Fibroblast of lung (primary cell): ENCODE results near the gene DNAH1. TPM values are rescaled to one million over a fixed set of nuclear protein-coding genes. Genes with fewer than 3 reads are reported as not detected.

ENCODE experiments used
- DNase-seq, 2 donors: peaks; one replicate each; pipeline versions ENCODE4 v3.0.0 to v3.0.0-alpha.2; 2010; ENCODE audit warnings: low read depth in 2 of 2
- H2AFZ ChIP-seq: 2 replicates; pipeline ENCODE4 v1.5.1; 2012; ENCODE audit warnings: low read length, control low read depth, inconsistent platforms
- H3K27ac ChIP-seq: 2 replicates; pipeline ENCODE4 v1.5.1; 2011; ENCODE audit warnings: low read length, control low read depth; ENCODE audit not compliant: insufficient read depth
- H3K27me3 ChIP-seq: 2 replicates; pipeline ENCODE4 v1.5.1; 2011; ENCODE audit warnings: mild to moderate bottlenecking, low read length; ENCODE audit not compliant: control insufficient read depth, insufficient read depth
- H3K36me3 ChIP-seq: 2 replicates; pipeline ENCODE4 v1.5.1; 2011; ENCODE audit warnings: low read length; ENCODE audit not compliant: control insufficient read depth, insufficient read depth
- H3K4me1 ChIP-seq: 2 replicates; pipeline ENCODE4 v1.5.1; 2011; ENCODE audit warnings: low read length; ENCODE audit not compliant: control insufficient read depth, insufficient read depth; ENCODE audit errors: extremely low read depth
- H3K4me2 ChIP-seq: 2 replicates; pipeline ENCODE4 v1.5.1; 2011; ENCODE audit warnings: low read length, control low read depth; ENCODE audit not compliant: insufficient read depth; ENCODE audit errors: extremely low read depth
- H3K4me3 ChIP-seq, 4 experiments: fragments of 200-600 bp in 1 of 4; sonication (generic) in 1 of 4; replicated peaks in 1 of 4; 2 replicates each; pipeline ENCODE4 v1.5.1; 2011 to 2016; ENCODE audit warnings: low read length in 4 of 4, low read depth in 3 of 4, mild to moderate bottlenecking in 3 of 4, control low read depth in 2 of 4, inconsistent platforms in 1 of 4, mixed read lengths in 1 of 4; ENCODE audit not compliant: insufficient read depth in 1 of 4; ENCODE audit errors: control extremely low read depth in 1 of 4
- H3K79me2 ChIP-seq: 2 replicates; pipeline ENCODE4 v1.5.1; 2012; ENCODE audit warnings: mild to moderate bottlenecking, low read length, inconsistent platforms; ENCODE audit not compliant: control insufficient read depth, insufficient read depth
- H3K9ac ChIP-seq: 2 replicates; pipeline ENCODE4 v1.5.1; 2011; ENCODE audit warnings: mild to moderate bottlenecking, low read length, control low read depth; ENCODE audit not compliant: insufficient read depth
- H3K9me3 ChIP-seq: 2 replicates; pipeline ENCODE4 v1.5.1; 2012; ENCODE audit warnings: low read depth, low read length; ENCODE audit not compliant: control insufficient read depth, insufficient read depth
- H4K20me1 ChIP-seq: 2 replicates; pipeline ENCODE4 v1.5.1; 2011; ENCODE audit warnings: low read length; ENCODE audit not compliant: control insufficient read depth, insufficient read depth; ENCODE audit errors: extremely low read depth
- EZH2 ChIP-seq: IDR thresholded peaks from 2 replicates; pipeline ENCODE4 v1.5.1; 2012; ENCODE audit warnings: low read length, control low read depth, mild to moderate bottlenecking; ENCODE audit errors: missing control alignments
- polyA plus RNA-seq, 2 donors: library from polyadenylated mRNA; depleted of rRNA in 1 of 2; stranded (reverse) in 1 of 2; unstranded in 1 of 2; fragments of >200 nt; gene quantifications; 2 replicates each; pipeline ENCODE4 v1.2.1, GENCODE V29; 2011 to 2012; ENCODE audit warnings: missing spikeins in 1 of 2
- total RNA-seq: library from RNA; depleted of rRNA; stranded (reverse); fragments of >200 nt; gene quantifications from 2 replicates; pipeline ENCODE4 v1.2.1, GENCODE V29; 2014
- TF ChIP-seq, protein P1 (sequence below), 2 donors: IDR thresholded peaks in 1 of 2; conservative IDR thresholded peaks in 1 of 2; 1 replicate in 1 of 2; 2 replicates in 1 of 2; pipeline ENCODE4 v1.5.1; 2011 to 2012; ENCODE audit warnings: low read length in 2 of 2, control low read depth in 1 of 2, inconsistent platforms in 1 of 2, low read depth in 1 of 2, mild to moderate bottlenecking in 1 of 2

Gene DNAH1
- total and polyA plus RNA-seq, 2 donors (not counting 1 experiment from before 2014, with no cell fraction given), result 1.9 to 3.0 TPM

DNA sequence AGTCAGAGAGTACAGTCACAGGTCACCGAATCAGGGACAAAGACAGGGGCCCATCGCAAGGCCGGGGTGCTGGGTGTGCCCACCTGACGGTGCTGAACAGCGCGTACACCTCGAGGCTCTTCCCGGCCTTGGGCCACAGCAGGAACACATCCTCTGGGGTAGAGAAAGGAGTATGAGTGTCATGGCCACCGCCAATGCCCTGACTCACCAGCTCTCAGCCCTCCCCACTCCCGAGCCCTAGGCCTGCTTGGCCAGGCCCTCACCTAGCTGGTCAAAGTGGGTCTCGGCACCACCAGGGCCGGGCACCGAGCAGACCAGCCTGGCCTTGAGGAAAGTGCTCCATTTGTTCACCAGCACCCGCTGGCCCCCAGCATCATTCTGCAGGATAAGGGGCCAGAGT lies 124.6 kb downstream of the DNAH1 start:
- Histone ChIP-seq H3K27me3 (no peaks in the 10 kb centered on the region), H4K20me1 (no peaks in the 10 kb centered on the region), H3K9me3 (no peaks in the 10 kb centered on the region), H3K4me3 (no peak overlapping the region), H2AFZ (no peak overlapping the region), H3K27ac (no peak overlapping the region), H3K79me2 (no peaks in the 10 kb centered on the region), H3K36me3 (no peaks in the 10 kb centered on the region), H3K4me2 (no peak overlapping the region), H3K9ac (no peak overlapping the region), H3K4me1 (no peaks in the 10 kb centered on the region)
- no peak for DNase-seq
- TF ChIP-seq, protein P1, sequence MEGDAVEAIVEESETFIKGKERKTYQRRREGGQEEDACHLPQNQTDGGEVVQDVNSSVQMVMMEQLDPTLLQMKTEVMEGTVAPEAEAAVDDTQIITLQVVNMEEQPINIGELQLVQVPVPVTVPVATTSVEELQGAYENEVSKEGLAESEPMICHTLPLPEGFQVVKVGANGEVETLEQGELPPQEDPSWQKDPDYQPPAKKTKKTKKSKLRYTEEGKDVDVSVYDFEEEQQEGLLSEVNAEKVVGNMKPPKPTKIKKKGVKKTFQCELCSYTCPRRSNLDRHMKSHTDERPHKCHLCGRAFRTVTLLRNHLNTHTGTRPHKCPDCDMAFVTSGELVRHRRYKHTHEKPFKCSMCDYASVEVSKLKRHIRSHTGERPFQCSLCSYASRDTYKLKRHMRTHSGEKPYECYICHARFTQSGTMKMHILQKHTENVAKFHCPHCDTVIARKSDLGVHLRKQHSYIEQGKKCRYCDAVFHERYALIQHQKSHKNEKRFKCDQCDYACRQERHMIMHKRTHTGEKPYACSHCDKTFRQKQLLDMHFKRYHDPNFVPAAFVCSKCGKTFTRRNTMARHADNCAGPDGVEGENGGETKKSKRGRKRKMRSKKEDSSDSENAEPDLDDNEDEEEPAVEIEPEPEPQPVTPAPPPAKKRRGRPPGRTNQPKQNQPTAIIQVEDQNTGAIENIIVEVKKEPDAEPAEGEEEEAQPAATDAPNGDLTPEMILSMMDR (conservative IDR thresholded peaks at IDR 0.05 in 1 of 2, IDR thresholded peaks at IDR 0.05 in 1 of 2; ENCODE audit: low read depth in 1 of 2, low read length in 2 of 2), result no peak

DNA sequence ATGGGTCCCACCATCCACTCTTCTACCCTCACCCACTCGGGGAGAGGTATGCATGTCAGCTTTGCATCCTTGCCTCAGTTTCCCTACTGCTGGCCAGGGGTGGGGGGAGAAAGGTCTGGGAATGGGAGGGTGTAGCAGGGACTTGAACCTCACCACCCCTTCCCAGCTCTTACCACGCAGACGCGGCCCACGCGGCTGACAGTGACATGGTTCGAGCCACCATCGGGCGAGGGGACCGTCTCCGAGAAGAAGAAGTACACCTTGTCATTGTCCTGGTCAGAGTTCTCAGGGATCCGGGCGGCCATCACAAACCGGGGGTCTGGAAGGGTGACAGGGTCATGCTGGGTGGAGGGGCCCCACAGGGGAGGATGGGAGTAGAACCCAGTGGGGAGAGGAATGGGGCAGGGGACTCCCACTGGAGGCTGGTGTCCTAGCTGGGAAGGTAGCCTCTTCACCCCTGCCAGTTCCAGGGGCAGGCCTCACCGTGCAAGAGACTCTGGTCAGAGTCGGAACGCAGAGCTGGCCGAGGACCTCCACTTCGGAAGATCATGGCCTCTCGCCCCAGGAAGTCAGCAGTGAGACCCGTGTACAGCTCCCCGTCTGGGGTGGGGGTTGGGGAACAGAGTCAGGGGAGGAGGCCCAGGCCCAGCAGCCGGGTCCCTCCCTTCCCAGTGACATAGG lies 125.1 kb downstream of the DNAH1 start:
- H3K4me3 ChIP-seq, result no peak overlapping the region
- H3K9ac ChIP-seq, result no peak overlapping the region
- no peak overlapping the region for H3K27ac ChIP-seq
- H3K27me3 ChIP-seq, result no peaks in the 10 kb centered on the region
- H3K79me2 ChIP-seq, result no peaks in the 10 kb centered on the region
- H2AFZ ChIP-seq, result no peak overlapping the region
- no peaks in the 10 kb centered on the region for H3K9me3 ChIP-seq
- no peaks in the 10 kb centered on the region for H4K20me1 ChIP-seq
- H3K4me2 ChIP-seq, result no peak overlapping the region
- no peak for TF ChIP-seq EZH2
- TF ChIP-seq, protein P1 (conservative IDR thresholded peaks at IDR 0.05 in 1 of 2, IDR thresholded peaks at IDR 0.05 in 1 of 2; ENCODE audit: low read depth in 1 of 2, low read length in 2 of 2), result no peak
- no peak for DNase-seq
- H3K36me3 ChIP-seq, result no peaks in the 10 kb centered on the region
- no peaks in the 10 kb centered on the region for H3K4me1 ChIP-seq

DNA sequence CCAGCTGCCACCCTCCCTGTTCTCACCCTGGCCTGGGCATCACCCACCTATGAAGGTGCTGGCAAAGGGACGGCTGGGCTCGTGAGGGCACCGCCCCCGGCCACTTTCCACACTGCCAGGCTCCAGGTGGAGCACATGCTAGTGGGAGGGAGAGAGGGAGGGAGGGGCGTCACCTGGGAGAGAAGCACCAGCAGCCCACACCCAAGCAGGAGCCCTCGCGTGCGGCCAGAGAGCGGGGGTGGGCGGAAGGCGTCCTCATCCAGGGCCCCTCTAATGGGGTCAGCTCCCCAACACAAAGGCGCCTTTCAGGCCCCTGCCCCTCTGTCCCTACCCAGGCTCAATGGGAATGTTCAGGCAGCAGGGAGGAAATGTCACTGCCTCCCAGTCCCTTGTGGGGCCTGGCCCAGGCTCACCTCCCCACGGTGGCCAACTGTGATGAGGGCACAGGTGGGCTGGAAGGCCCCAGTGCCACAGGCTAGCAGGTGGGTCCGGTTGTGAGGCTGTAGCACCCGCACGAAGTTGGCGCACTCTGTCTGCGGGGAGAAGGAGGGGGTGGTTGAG lies 125.7 kb downstream of the DNAH1 start:
- no peak for DNase-seq
- Histone ChIP-seq H3K79me2 (no peaks in the 10 kb centered on the region), H3K9me3 (no peaks in the 10 kb centered on the region), H3K4me3 (no peak overlapping the region), H3K27me3 (no peaks in the 10 kb centered on the region), H3K4me1 (no peaks in the 10 kb centered on the region), H3K27ac (no peak overlapping the region), H2AFZ (no peak overlapping the region), H3K9ac (no peak overlapping the region), H3K4me2 (no peak overlapping the region), H3K36me3 (no peaks in the 10 kb centered on the region), H4K20me1 (no peaks in the 10 kb centered on the region)
- no peak for TF ChIP-seq EZH2
- TF ChIP-seq, protein P1 (conservative IDR thresholded peaks at IDR 0.05 in 1 of 2, IDR thresholded peaks at IDR 0.05 in 1 of 2; ENCODE audit: low read depth in 1 of 2, low read length in 2 of 2), result no peak
